8988T (cell line): ENCODE measurements around the gene ACOT6.
"Not testable (repeated sequence)": the region's sequence is repeated elsewhere in the genome, so short reads cannot be mapped to it uniquely, and the experiment has no call there.

ENCODE experiments used
- DNase-seq: peaks from one replicate; pipeline ENCODE4 v3.0.0; 2011

The ACOT6 gene

GRCh38 chr14:73612339-73613045, at the start of gene ACOT6:
Gene ACOT6, plus strand, starts transcription at chr14:73612517. Its CDS starts 55 bp downstream, at chr14:73612572.
- peak; percentile 76 for DNase-seq

GRCh38 chr14:73562696-73563095, 49.6 kb upstream of the ACOT6 start:
- DNase-seq = not testable (repeated sequence)

GRCh38 chr14:73566431-73566830, 45.9 kb upstream of the ACOT6 start:
- not testable (repeated sequence) for DNase-seq

GRCh38 chr14:73566935-73567334, 45.4 kb upstream of the ACOT6 start:
- DNase-seq = not testable (repeated sequence)

GRCh38 chr14:73567358-73567757, 45.0 kb upstream of the ACOT6 start:
- DNase-seq = no peak

GRCh38 chr14:73567951-73568885, 44.1 kb upstream of the ACOT6 start:
- DNase-seq = no peak

- DNase-seq = not testable (repeated sequence)
Measured at GRCh38 chr14:73568886-73569184, 43.5 kb upstream of the ACOT6 start.

- peak; percentile 67 for DNase-seq
Measured at GRCh38 chr14:73569185-73569958, 42.9 kb upstream of the ACOT6 start, which contains the start of gene ACOT2. Gene ACOT2, plus strand, starts transcription at chr14:73569213. Its CDS starts 28 bp downstream, at chr14:73569241.

- DNase-seq = not testable (repeated sequence)
Measured at GRCh38 chr14:73570913-73571312, 41.4 kb upstream of the ACOT6 start.

GRCh38 chr14:73573034-73573433, 39.3 kb upstream of the ACOT6 start:
- not testable (repeated sequence) for DNase-seq

- not testable (repeated sequence) for DNase-seq
Measured at GRCh38 chr14:73573740-73574139, 38.6 kb upstream of the ACOT6 start.

GRCh38 chr14:73574251-73574650, 38.1 kb upstream of the ACOT6 start:
- not testable (repeated sequence) for DNase-seq

- no peak for DNase-seq
Measured at GRCh38 chr14:73576391-73576790, 35.9 kb upstream of the ACOT6 start.

GRCh38 chr14:73577214-73577613, 35.1 kb upstream of the ACOT6 start:
- not testable (repeated sequence) for DNase-seq

- DNase-seq = not testable (repeated sequence)
Measured at GRCh38 chr14:73582102-73582979, 30.0 kb upstream of the ACOT6 start.

GRCh38 chr14:73588695-73589094, 23.6 kb upstream of the ACOT6 start:
- DNase-seq = no peak

GRCh38 chr14:73589116-73589515, 23.2 kb upstream of the ACOT6 start:
- DNase-seq = no peak

GRCh38 chr14:73590673-73591004, 21.7 kb upstream of the ACOT6 start:
- not testable (repeated sequence) for DNase-seq

GRCh38 chr14:73591690-73592449, 20.4 kb upstream of the ACOT6 start, which contains the start of gene ACOT4:
Gene ACOT4, plus strand, starts transcription at chr14:73591873. Its CDS starts 87 bp downstream, at chr14:73591960.
- peak; percentile 60 for DNase-seq

GRCh38 chr14:73594491-73594890, 17.8 kb upstream of the ACOT6 start:
- DNase-seq = no peak

GRCh38 chr14:73599499-73599898, 12.8 kb upstream of the ACOT6 start:
- no peak for DNase-seq
